Pancreas (tissue), 10 donors: ENCODE data around the gene C10orf143. TPM values are rescaled to one million over a fixed set of nuclear protein-coding genes. Genes with fewer than 3 reads are reported as not detected.
A peak's percentile ranks its signal among the peaks of the same experiment; 100 is the strongest.

Experiments
- ATAC-seq, 4 donors: fragments of 200-7000 bp; cut with Tn5 transposase; one replicate each; pipeline versions ENCODE4 v1.8.0 to v1.9.1; 2020; ENCODE audit warnings: mild to moderate bottlenecking in 4 of 4, moderate library complexity in 4 of 4
- DNase-seq, 6 donors: peaks; one replicate each; pipeline ENCODE4 v3.0.0-alpha.2; 2020
- FAIRE-seq: peaks from 2 replicates; lab custom pipeline; 2012; peaks lifted over from hg19 to GRCh38; lab: Jason Lieb, UNC
- H3K27ac ChIP-seq, 4 donors: fragments of 200-600 bp; sonication (generic); 1 replicate in 3 of 4; 2 replicates in 1 of 4; pipeline versions ENCODE4 v1.5.0 to v1.8.0; 2020
- H3K27me3 ChIP-seq, 4 donors: fragments of 200-600 bp; one replicate each; pipeline ENCODE4 v1.8.0; 2021
- H3K36me3 ChIP-seq, 3 donors: fragments of 200-600 bp; sonication (generic) in 1 of 3; one replicate each; pipeline versions ENCODE4 v1.5.0 to v1.8.0; 2020 to 2021
- H3K4me1 ChIP-seq, 3 donors: fragments of 200-600 bp; one replicate each; pipeline ENCODE4 v1.8.0; 2021
- H3K4me3 ChIP-seq, 4 donors: fragments of 200-600 bp; sonication (generic) in 2 of 4; one replicate each; pipeline versions ENCODE4 v1.5.0 to v1.8.0; 2020 to 2021
- H3K9me3 ChIP-seq, 4 donors: fragments of 200-600 bp; one replicate each; pipeline ENCODE4 v1.8.0; 2021
- CTCF ChIP-seq, 4 donors: fragments of 200-600 bp; sonication (generic) in 3 of 4; IDR thresholded peaks; one replicate each; pipeline versions ENCODE4 v1.5.0 to v1.8.0; 2021; ENCODE audit warnings: antibody characterized with exemption in 4 of 4
- WGBS, 2 donors: extraction: QIAGEN DNeasy Blood & Tissue Kit; methylation state at CpG; one replicate each; pipeline ENCODE4 v1.1.7; 2013; 5-methylcytosine and 5-hydroxymethylcytosine counted together
- intact Hi-C, 3 donors: fragments of 100-400 bp; cut with DNase I; formaldehyde crosslinking; loops; one replicate each; pipeline versions ENCODE4 v1.11.1 to v1.14.2; 2022
- polyA plus RNA-seq, 2 donors: library from polyadenylated mRNA; stranded (reverse); fragments of 200-250 nt; gene quantifications; one replicate each; pipeline ENCODE4 v1.2.3, GENCODE V29; 2013
- total RNA-seq, 6 donors: library from RNA; stranded (reverse); fragmentation: NEBNext Ultra II Directional in 4 of 6; extraction: Animal tissue kit (Norgen Biotek cat#: 25700) in 4 of 6; gene quantifications; one replicate each; pipeline versions ENCODE4 v1.2.1 to v1.2.4, GENCODE V29; 2021 to 2023
- donor health status: healthy with polysubstance abuse.
- donor health status: DM: no; HTN: no; CAD: no; lungs with moderate emphysema.
- donor health status: DM: no; HTN: no; CAD: no.
- donor health status: control.
- donor health status: control.
- donor health status: Bipolar disorder and iron deficiency.
- donor health status: DM: yes; HTN: yes; CAD: no.
- donor health status: DM: no; HTN: no; CAD: no.
- donor health status: DM: no; HTN: no; CAD: no.
- donor health status: DM: yes; HTN: yes; CAD: no.

C10orf143 gene
- total and polyA plus RNA-seq, 8 donors = 1.6 to 7.1 (median 2.7) TPM

- Histone ChIP-seq H3K27me3 (no peaks in the 10 kb centered on the region), H3K9me3 (no peaks in the 10 kb centered on the region), H3K4me1 (no peaks in the 10 kb centered on the region), H3K36me3 (no peaks in the 10 kb centered on the region), H3K27ac (no peak overlapping the region), H3K4me3 (no peak overlapping the region)
- WGBS, 2 donors = 69 to 72% methylated on average over 35 of the region's 35 CpGs
- no peak for FAIRE-seq
- intact Hi-C loops = no loop called here
- peak in 1 of 4 donors; percentile 21 for ATAC-seq
- no peak for TF ChIP-seq CTCF (IDR thresholded peaks at IDR 0.05)
- DNase-seq = no peak
Measured at GRCh38 chr10:130014263-130015074, 96.2 kb downstream of the C10orf143 start.

Other genes starting within 250 kb of the C10orf143 start
- 1 to 10 TPM in 2 of 6 donors, under 1 TPM in 4; 0.47 to 1.4 (median 0.82) TPM for gene EBF3, start 146.6 kb downstream of the C10orf143 start, total RNA-seq
- gene EBF3, start 146.6 kb downstream of the C10orf143 start, polyA plus RNA-seq = 1 to 10 TPM; 1.4 to 1.5 TPM
- gene GLRX3, start 25.6 kb upstream of the C10orf143 start, total RNA-seq = 10 to 100 TPM; 19.2 to 33.5 (median 28.7) TPM
- gene GLRX3, start 25.6 kb upstream of the C10orf143 start, polyA plus RNA-seq = 10 to 100 TPM; 26.0 to 26.8 TPM